GM19023 (cell line): ENCODE data around the gene AFF3.

Source experiments
- ATAC-seq: cut with Tn5 transposase; IDR thresholded peaks from one replicate; pipeline ENCODE4 v1.9.1; 2021; ENCODE audit warnings: mild to moderate bottlenecking, moderate library complexity; ENCODE audit not compliant: unreplicated experiment

Gene AFF3

DNA sequence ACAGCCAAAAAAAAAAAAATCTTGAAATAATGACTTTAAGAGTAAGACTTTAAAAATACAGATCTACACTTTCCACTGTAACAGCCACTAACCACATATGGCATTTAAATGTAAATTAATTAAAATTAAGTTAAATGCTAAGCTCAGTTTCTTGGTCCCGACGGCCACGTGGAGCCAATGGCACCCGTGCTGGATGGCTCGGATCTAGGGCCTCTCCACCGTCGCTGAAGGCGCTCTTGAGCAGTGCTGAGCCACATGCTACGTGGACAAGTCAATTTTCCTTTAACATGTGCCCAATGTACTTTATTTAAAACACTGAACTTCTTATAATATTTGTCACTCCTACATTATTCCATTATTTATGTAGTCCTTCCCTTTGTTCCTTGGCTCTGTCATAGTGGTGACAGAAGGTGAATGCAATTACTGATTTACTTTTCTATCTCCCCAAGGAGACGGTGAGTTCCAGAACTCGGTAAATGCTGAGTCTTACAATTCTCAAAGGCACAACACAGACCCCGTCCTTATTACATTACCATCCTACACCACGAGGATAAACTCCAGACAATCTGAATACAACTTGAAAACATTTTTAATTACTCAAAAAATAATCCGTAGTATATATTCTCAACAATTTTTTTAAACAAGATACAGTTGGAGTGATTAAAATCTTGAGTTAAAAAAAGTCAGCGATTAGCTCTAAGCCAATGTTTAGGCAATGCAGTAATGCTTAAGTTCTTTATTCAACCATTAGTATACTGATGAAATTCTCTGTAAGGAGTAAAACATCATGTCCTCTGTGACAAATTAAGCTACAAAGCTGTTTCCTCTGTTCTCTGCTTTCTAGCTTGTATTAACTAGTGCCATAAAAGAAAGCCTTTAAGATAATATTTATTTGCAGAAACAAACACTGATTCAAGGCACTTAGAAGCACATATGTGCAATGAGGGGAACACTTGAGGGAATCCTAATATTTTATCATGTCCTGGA is 95.1 kb downstream of the AFF3 start:
- no peak for ATAC-seq

DNA sequence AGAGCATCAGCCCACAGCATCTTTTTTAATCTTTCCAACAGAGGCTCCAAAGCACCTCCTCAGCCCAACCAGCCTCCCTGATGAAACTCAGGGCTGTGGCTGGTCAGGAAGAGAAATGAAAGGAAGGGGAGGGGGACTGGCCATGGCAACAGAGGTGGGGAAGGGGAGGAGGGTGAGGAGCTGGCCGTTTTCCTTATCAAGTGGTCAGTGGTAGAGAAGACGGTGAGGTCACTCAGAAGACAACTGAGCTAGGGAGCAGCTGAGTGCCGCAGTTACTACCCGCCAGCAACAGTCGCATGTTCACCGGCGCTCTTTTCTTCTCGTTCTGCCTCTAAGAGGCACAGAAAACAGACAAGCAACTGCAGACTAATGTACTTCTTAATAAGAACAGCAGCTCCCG is 97.4 kb downstream of the AFF3 start:
- ATAC-seq: no peak

DNA sequence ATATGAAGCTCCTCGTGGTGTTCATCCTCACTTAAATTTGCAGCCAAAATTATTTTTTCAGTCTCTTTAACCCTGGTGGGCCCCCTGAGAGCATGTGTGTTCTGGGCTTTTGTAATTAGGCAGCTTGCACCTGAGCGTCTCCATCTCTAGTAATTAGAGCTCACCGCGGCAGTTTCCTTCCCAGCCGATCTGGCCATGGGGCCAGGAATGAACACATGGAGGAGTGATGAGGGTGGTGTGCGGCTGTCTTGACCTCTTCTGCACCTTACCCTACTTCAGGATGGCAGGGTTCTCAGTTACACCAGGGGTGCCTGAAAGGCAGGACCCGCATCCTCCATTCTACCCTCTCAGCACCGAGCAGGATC is 98.5 kb downstream of the AFF3 start:
- ATAC-seq: no peak

DNA sequence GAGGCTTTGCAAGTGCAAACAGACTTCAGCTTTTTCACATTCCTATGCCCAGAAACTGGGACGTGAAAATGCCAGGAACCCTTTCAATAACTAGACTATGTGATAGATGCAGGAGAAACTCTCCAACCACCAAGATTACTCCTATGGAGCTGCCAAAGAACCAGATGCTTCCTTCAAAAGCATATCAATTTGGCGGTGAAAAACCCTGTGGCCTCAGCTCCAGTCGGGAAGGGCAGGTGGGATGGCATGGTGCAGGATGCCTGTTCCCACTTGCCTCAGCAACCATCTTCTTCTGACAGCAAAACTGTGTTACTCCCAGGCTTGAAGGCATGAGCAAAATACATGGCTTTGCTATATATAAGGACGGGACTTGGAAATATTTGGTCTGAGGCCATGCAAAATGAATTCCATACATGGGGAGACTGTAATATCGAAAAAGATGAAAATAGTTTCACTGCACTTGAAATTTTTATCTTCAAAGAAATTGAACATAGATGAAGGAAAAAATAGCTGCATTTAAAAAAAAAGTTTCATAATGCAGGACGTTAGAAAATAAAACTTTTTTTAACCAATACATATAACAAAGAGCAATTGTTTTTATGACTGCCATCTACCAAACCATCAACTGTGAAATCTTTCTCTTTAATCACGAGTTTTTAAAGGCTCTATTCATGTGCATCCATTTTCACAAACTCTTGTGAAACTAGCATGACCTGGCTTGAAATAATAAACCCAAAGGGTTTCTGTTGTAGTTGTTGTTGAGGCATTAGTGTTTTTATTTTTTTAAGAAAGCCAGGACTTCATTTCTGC is 99.1 kb downstream of the AFF3 start:
- ATAC-seq: no peak

DNA sequence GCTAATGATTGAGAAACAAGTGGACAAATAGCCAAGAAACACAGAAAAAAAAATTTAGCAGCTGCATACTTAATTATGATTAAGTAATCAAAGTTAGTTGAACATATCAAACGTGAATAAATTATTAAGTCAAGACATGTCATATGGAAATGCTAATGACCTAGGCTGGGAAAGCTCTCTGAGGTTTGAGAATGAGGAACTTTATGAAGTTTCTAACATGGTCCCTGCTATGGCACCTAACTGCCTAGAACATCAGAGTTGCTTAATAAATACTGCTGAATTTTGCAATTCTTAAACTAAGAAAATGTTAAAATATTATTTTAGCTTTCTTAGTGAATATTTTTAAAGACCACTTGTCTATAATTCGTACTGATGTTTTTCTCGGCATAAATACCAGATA is 99.8 kb downstream of the AFF3 start:
- ATAC-seq: no peak

DNA sequence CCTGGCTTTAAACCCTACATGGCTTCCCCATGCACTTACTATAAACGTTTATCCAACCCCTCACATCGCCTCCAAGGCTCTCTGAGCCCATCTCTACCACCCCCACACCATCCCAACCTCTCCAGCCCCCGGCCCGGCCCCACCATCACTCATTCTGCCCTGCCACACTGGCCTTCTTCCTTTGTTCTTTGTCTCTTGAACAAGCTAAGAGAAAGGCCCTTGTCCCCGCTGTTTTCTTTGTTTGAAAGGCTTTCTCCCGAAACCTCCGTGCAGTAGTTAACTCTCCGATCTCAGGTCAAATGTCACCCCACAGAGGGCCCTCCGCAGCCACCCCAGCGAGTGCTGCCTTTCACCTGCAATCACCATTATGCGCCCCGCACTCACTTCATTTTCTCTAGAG is 100.4 kb downstream of the AFF3 start:
- no peak for ATAC-seq

DNA sequence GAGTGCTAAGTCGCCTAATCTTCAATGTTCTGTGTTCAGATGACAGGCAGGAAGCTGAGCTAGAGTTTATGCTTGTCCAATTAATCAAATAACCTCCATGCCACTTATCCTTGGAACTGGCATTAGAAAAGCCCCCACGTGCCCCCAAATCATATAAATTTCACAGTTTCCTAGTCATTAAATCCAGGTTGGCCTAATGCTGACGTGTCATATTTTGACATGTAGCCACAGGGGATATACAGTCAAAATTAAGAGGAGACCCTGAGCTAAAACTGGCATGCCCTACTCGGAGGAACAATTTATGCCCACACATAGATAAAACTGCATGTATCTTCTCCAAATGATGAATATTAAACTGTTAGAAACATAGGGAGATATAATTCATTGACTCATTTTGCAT is 101.0 kb downstream of the AFF3 start:
- ATAC-seq: no peak

DNA sequence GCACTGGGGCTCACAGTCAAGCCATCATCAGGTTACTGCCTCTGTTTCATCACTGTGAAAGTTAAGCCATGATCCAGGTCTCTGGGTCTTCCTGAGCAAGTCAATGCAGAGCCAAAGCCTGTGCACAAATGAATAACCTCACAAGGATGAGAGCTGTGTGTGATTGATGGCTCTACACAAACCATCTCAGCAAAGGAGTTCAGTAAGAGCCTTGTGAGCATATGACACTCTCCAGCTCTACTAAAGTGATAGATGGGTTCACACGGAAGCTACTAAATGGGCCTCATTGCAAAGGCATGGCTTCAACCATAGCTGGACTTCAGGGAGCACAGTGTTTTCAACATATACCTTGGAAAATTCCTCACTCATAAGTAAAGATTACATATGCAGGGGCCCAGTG is 101.5 kb downstream of the AFF3 start:
- no peak for ATAC-seq

DNA sequence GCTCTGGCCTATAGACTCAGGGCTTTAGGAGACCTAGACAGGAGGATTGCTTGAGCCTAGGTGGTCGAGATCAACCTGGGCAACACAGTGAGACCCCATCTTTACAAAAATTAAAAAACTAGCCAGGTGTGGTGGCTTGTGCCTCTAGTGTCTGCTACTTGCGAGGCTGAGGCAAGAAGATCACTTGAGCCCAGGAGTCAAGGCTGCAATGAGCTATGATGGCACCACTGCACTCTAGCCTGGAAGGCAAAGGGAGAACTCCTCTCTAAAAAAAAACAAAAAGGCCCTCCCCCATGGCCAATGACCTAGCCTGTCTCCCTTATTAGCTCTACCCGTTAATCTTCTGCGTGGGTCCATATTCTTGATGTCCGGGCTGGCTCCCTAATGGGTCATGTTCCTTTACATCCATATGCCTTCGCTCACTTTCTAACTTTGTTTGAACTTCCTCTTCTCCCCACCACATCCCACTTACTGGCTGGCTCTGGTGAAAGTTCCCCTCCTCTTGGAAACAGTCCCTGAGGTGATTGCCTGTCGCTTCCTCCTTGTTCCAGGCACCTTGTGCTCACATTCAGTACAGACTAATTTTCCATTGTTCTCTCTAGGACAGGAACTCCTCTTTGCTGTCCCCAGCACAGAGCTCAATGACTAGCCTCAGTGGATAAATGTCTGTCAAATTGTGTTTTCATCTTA is 103.0 kb downstream of the AFF3 start:
- no peak for ATAC-seq

DNA sequence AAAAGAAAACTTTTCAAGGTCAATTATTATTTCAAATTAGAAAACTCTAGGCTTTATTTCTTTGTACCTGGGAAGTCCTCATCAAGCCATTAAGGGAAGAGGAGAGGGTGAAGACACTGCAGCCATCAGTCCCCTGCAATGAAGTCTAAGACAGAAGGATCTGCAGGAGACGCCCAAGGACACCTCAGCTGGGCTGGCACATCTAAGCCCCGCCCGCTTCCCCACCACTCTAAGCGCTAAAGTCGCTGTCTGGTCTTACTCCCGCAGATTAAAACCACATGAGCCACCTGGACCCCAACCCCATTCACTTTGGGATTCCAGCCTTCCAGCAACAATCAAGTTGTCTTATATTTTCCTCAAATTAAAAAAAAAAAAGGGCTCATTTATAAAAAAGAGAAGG is 104.4 kb downstream of the AFF3 start:
- ATAC-seq: no peak

DNA sequence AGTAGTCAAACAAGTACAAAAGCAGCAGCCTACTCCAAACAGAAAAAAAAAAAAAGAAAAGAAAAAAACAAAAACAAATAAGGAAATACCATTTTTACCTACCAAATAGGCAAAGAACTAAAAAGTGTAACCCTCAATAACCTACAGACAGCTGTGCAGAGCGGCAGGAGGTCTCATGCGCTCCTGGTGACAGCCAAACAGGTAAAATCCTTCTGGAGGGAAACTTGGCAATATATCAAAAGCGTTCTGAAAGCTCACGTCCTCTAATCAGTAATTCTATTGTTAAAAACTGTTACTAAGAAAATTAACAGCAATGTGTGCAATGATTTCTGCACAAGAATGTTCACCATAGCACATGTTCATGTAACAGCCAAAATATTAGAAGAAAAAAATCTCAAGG is 105.6 kb downstream of the AFF3 start:
- no peak for ATAC-seq

DNA sequence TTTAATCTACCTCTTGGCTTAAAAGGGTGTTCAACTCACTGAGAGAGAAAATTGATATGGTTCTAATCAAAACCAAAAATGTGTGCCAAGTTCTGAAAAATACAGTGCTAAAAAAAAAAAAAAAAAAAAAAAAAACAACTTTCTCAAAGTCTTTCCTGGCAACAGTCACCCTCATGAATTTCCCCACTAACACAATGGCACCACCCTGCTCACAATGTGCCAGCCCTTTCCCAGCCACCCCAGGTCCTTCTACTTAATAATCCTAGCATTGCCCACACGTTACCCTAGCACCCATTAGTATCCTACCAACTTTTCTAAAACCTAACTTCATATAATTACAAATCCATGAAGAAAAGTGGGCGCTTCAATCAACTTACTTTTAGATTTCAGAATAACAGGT is 106.4 kb downstream of the AFF3 start:
- no peak for ATAC-seq

DNA sequence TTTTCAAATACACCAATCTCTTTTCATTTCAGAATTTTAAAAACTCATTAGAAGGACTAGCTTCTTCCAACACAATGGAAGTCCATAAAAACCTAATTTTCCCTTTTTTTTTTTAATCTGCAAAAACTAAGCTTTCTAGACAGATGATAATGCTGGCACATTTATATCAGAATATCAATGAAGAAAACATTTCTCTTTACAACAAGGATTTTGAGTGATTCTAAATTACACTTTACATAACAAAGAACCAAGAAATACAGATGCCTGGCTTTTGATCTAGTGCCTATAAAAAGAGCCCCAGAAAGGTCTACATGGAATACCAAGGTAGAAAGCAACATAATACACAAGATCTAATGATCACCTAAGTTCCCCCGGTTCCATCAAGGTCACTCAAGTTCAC is 108.0 kb downstream of the AFF3 start:
- ATAC-seq: no peak

DNA sequence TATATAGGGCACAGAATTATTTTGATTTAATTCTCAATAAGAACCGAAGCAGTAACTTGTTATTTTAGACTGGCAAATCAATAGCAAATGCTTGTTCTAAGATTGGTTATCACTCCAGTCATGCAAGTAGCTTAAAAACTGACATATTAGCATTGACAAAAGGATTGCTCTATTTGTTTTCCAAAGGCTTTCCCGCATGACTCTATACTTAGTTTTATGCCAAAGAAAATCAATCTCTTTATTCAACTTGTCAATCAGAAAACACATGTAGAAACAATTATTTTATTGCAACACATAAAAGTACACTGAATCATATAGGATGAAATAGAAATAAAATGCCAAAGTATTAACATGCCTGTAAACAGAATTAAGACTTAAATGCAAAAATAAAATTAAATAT is 108.4 kb downstream of the AFF3 start:
- no peak for ATAC-seq

DNA sequence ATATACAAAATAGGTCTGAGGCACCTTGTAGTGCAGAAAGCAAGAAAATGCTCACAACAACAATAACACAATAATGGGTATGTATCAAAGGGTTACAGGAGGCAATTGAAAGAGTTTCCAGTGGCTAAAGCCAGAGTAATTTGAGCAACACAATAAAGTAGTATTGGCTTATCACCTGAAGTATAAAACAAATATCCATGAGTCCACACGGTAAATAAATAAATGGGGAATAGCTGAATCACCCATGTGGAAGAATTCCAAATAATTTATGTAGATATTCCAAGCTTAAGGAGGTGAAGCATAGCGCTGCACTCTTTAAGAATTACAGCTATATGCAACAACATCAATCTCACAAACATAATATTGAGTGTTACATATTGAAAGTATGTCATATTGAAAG is 110.8 kb downstream of the AFF3 start:
- no peak for ATAC-seq

DNA sequence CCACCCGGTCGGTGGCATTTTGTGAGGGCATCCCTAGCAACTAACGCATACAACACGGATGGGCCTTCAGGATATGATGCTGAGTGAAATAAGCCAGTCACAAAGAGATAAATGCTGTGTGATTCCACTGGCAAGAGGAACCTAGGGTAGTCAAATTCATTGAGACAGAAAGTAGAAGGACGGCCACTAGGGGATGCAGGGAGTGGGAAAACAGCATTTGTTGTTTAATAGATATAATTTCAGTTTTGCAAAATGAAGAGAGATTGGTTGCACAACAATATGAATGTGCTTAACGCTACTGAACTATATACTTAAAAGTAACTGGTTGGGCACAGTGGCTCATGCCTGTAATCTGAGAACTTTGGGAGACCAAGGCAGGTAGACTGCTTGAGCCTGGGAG is 112.9 kb downstream of the AFF3 start:
- ATAC-seq: no peak

DNA sequence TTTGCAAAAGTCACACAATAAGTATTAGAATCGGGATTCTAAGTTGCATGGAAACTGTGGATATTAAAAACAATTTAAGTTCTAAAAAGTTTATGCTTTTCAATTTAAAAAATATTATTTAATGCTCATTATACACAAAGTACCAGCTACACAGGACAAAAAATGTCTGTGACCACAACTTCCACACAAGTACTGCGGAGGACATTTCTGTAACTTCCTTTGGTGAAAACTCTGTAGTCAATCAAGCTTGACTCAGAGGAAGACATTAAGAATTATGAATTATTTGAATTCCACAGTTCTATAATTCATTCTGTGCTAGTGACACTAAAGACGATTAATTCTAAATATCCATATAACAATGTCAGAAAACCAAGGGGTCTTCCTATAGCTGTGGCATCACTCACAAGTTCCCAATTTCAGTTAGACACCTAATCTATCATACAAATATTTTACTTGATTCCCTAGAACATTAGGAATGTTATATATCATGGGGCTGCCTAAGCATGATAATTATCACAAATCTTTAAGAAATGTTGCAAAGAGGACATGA is 120.5 kb downstream of the AFF3 start:
- ATAC-seq: no peak

DNA sequence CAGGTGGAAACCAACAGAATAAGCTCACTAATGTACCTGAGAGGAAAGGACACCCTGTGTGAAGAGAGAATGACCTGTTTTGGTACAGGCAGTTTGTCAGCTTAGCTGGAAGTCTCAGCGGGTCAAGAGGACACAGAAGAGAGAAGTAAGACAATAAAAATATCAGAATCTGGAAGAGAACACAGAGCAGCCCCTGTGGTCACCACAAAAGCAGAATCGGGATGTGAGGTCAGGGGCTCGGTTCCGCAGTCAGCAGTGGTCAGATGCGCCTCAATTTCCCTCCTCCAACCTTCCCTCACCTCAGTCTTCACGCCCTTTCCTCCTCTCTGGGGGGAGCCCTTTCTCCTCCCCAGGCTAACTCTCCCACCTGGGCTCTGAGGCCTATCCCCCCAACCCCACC is 122.9 kb downstream of the AFF3 start:
- no peak for ATAC-seq

DNA sequence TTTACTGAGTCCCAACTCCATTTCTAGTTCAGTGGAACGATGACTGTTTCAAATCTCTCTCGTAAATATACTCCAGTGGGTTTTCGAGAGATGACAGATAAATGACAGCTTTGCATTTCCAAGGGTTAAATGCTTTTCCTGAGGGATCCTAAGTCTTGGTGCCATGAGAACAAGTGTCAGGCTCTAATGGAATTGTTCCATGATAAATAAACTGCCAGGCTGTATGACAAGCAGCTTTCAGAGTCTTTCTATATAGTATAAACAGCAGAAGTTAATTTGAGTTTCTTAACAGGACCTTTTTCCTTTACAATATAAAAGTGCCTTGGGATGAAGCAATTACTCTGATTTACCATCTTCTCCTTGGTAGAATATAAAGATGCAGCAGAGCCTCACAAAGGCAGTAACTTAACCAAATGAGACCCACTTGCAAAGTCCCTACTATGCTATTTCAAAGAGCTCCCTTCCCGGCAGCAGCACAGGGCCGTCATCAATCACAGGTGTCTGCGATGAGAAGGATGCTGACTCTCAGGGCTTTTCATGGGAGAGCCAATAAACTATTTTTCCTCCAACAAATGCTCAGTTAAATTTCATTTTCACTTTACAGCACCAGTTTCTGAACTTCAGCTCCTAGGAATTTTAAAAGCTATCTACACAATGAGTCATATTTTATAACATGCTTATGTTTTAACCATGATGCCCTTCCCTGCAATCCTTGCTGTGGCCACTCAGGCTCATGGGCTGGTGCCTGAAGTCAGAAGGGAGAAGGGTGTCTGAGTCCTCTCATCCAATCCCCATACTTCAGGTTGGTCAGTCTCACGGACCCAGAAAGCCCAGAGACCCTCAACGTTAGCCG is 123.8 kb downstream of the AFF3 start:
- ATAC-seq: no peak

DNA sequence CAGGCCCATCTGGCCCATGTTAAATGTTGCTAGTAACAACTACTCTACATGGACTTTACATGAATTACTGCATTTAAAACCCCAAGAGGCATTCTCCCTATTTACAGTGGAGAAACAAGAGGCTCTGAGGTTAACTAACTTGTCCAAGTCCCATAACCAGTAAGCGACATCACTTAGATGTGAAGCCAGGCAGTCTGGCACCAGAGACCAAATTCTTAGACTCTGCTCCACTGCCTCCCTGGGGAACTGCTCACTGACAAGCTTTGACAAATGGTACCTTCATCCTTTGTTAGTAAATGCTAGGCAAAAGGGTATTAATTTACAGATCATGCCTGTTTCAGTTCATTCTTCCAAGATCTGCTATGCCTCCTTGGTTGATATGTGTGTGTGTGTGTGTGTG is 124.8 kb downstream of the AFF3 start:
- no peak for ATAC-seq
